GM19467 (cell line): ENCODE results near the gene CYP46A1.
"Not testable (repeated sequence)": the region's sequence is repeated elsewhere in the genome, so short reads cannot be mapped to it uniquely, and the experiment has no call there.

Experiments
- ATAC-seq: cut with Tn5 transposase; IDR thresholded peaks from one replicate; pipeline ENCODE4 v1.9.1; 2021; ENCODE audit warnings: mild to moderate bottlenecking, moderate library complexity; ENCODE audit not compliant: unreplicated experiment

Gene CYP46A1

GRCh38 chr14:99754141-99755067 is 70.3 kb downstream of the CYP46A1 start:
- no peak for ATAC-seq

- no peak for ATAC-seq
These were observed 70.9 kb downstream of the CYP46A1 start for GRCh38 chr14:99755068-99755405.

DNA sequence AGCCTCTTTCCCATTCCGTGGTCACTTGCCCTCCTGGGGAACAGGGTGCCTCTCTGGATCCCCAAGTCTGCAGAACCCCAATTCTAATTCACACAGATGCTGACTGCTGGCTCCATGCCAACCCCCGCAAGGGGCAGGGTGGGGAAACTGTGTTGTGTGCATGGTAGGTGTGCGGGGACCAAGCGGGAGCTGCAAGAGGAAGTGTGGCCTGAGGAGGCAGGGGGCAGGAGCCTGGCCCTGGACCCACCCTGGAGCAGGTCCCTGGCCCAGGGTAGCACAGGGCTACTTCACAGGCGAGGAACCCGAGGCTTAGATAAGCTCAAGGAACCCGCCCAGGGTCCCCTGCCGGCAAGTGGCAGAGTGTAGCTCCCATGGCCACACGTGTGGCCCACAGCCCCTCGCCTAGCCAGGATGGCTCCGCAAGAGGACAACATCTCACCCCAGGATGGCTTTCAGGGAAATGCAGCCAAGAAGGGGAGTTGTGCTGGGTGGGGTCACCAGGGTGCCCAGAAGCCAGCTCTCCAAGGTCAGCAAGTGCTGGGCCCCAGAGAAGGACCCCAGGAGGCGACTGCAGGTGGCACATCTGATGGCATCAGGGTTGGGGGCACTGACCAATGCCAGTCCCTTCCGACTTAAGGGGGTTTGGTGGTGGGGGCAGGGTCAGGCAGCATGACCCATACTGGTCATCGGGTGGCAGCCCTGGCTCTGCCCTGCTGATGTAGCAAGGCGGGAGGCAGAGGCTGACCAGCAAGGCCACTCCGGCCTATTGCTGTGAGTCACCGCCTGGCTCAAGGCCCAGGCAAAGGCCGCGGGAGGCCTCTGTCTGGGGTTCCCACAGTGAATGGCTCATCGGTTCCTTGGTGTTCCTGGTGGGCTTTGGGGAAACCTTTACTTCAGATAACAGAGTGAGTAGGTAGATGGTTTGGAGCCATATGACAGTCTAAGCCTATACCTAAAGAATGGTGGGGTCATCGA is 71.8 kb downstream of the CYP46A1 start:
- ATAC-seq: no peak

- ATAC-seq: no peak
These were observed 72.7 kb downstream of the CYP46A1 start for GRCh38 chr14:99756796-99757195.

DNA sequence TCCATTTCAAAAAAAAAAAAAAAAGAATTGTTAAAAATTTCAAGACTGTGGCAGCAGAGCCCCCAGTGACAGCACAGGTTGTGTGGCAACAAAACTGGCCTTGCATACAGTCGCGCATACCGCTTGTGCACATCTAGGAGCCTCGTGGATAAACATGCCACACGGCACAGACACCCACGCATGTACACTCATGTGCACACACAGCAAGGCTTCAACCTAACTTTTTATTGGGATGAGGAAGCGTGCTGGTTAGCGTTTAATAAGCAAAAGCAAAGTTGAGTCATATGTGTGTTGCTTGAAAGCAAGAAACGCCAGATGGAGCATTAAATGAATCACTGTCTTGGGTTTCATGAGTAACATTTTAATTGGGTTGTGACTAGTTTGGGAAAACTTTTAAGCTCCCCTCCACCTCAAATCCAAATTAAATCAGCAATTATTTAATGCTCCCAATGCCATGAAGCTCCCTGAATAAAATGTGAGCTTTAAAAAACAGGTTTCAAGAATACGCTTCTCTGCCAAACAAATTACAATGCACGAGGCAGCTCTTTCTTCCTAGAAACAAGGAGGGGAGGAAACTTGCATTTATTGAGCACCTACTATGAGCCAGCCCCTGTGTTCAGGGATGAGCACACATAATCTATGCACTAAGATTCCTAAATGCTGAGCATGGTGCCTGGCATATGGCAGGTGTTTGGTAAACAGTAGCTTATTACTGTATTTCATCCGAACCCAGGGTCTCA is 73.4 kb downstream of the CYP46A1 start:
- no peak for ATAC-seq

DNA sequence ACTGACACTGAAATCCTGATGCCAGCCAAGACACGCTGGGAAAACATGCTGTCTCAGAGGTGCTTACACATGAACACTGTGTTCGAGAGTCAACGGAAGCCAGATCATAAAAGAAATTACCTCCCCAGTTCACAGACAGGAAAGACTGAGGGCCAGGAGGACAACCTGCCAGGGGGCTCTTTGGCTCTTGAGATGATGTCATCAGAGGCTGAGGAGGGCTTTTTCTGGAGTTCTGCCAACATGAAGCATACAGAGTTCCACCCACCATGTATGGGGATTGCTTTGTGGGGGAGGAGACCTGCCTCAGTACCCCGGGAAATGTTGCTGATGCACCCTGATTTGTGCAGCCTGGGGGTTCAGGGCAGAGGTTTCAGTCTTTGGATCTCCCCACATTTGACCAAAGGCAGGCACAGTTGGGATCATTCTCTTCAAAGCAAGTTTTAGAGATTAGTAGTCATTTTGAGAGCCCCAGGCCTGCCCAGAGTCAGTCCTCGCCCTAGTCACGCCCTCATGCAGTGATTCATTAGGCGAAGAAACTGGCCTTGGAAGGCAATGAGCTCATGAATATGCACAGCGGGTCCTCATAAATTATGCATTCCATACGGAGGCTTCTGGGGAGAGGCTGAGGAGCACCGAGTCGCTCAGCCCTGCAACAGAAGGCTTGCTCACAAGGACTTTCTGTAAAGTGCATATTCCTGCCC is 74.2 kb downstream of the CYP46A1 start:
- no peak for ATAC-seq

DNA sequence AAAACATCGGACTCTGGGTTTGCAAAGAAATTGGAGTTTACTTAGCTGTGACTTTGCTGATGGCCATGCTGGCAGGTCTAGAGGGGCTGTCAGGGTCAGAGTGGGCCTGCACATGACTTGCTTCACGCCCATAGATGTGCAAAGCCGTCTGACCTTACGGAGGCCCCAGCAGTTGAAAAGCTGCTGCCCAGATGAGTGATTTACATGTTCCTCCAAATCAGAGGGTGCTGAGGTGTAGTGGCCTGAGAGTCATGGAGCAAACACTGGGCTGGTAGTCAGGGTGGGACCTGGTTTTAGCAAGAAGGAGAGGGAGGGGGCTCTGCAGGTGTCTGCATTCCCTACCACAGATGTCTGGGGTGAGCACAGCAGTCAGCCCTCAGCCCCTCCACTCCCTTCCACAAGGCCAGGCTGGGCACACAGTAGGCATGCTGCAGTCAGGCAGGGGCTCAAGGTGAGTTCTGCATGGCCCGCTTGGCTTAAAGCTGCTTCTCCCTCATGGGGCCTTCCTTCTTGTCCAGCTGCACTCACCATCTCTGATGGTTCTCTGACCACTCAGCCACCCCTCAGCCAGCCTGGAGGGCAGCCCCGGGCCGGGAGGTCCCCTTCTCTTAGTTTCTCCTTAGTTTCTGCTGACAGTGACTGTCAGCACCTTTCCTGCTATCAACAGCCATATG is 74.9 kb downstream of the CYP46A1 start:
- no peak for ATAC-seq

DNA sequence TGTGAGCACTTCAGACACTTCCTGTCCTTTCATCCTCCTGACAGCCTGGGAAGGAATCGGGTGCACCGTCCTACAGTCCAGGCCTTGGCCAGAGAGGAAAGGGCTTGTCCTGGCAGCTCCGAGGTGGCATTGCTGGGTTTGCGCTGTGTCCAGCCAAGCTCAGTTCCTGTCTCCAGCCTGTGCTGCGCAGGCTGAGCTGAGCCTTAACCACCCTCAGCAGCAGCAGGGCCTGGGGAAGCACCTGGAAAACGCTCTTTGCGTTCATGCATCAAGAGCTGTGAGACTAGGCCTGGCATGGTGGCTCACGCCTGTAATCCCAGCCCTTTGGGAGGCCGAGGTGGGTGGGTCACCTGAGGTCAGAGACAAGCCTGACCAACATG is 75.4 kb downstream of the CYP46A1 start:
- no peak for ATAC-seq

DNA sequence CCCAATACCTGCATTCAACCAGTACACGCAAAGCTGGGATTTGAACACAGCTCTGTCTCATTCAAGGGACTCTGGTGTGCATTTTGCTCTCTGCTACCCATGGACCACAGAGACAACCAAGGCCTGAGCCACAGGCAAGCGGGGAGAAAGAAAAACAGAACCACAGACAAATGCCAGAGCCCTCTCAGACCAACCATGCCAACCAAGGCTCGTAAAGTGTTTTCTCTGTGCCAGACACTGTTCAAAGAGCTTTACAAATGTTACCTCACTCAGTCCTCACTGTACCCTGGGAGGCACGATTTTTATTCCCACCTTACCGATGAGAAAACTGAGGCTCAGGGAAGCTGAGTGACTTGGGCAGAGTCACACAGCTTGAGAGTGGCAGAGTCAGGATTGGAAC is 76.7 kb downstream of the CYP46A1 start:
- ATAC-seq: no peak

DNA sequence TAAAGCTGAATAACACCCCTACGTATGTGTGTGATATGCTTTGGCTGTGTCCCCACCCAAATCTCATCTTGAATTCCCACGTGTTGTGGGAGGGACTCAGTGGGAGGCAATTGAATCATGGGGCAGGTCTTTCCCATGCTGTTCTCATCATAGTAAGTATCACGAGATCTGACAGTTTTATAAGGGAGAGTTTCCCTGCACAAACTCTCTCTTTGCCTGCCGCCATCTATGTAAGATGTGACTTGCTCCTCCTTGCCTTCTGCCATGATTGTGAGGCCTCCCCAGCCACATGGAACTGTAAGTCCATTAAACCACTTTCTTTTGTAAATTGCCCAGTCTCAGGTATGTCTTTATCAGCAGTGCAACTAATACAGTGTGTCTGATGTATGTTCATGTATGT is 78.8 kb downstream of the CYP46A1 start:
- not testable (repeated sequence) for ATAC-seq

DNA sequence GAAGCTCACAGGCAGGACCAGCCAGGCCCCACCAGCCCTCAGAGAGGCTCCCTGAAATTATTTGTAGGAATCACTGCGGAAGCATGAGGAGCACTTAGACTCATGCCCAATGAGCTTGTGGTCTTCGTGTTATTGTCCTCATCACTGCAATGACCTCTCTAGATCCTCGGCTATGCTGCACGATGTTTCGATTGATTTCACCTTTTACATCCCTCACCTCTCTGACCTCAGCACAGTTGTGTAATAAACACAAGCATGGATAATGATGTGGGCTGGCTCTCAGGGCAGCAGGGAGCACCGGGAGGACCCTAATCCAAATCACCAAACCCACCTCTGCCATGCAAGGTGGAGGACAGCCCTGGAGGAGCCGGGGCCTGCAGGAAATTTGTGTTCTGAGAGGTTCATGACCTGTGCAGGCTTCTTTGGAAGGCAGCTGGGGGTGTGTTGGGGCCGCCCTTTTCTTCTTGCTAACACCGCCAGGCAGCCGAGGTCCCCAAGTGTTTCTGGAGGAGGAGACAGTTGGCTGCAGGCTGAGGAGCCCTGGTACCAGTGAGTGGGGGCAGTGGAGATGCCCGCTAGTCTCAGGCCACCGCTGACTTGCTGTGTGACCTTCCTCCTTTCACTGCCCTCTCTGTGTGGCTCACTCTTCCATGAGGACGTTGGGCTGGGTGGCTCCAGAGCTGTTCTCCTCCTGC is 79.6 kb downstream of the CYP46A1 start:
- no peak for ATAC-seq

- ATAC-seq: no peak
These were observed 80.2 kb downstream of the CYP46A1 start for GRCh38 chr14:99764222-99764706.

DNA sequence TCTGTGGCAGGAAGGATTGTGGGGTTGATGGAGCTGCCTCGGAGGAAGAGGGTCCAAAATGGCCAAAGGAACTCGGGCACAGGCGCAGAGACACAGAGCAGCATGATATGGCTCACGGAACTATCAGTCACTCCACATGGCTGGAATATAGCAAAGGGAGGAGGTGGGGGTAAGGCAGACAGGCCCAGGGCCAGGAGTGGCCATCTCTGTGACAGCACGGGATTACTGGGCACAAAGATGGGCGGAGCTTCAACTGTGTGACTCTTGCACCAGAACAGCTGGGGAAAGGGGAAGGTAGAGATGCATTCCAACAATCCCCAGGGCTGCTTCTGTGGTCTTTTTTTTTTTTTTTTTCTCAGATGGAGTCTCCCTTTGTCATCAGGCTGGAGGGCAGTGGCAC is 84.3 kb downstream of the CYP46A1 start:
- ATAC-seq: no peak

- no peak for ATAC-seq
These were observed 85.0 kb downstream of the CYP46A1 start for GRCh38 chr14:99769123-99769522.

DNA sequence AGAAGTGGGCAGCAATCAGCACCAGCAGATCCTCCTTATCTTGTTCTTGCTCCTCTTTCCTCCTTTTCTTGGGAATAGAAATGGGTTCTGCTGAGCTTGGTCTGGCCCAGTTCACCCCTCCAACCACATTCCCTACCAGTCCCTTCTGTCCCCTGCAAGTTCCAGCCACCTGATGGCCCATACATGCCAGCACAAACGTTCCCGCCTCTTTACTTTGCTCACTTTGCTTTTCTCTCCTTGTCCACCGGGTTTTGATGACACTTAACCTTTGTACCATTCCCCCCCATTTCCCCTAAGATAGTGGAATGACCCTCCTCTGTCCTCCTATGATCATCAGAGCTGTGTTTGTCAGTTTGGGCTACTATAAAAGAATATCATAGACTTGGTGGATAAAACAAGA is 85.7 kb downstream of the CYP46A1 start:
- no peak for ATAC-seq

GRCh38 chr14:99772371-99773283 is 88.5 kb downstream of the CYP46A1 start:
- ATAC-seq: no peak

- no peak for ATAC-seq
These were observed 89.7 kb downstream of the CYP46A1 start for GRCh38 chr14:99773521-99774497.
